Natural killer cell (primary cell): Measurements from ENCODE around the gene IER3IP1. TPM values are rescaled to one million over a fixed set of nuclear protein-coding genes. Genes with fewer than 3 reads are reported as not detected.

ENCODE experiments used
- ATAC-seq, 3 donors: fragments of 150-1000 bp in 2 of 3; fragments of 200-7000 bp in 1 of 3; cut with Tn5 transposase; 1 replicate in 1 of 3; 2 replicates in 2 of 3; pipeline ENCODE4 v1.10.0; 2021; ENCODE audit warnings: mild to moderate bottlenecking in 2 of 3, moderate library complexity in 2 of 3
- DNase-seq, 2 donors: peaks; one replicate each; pipeline versions ENCODE4 v3.0.0 to v3.0.0-alpha.2; 2013 to 2021; ENCODE audit warnings: mixed read lengths in 1 of 2
- H3K27ac ChIP-seq: one replicate; pipeline ENCODE4 v1.5.1; 2013; ENCODE audit warnings: mild to moderate bottlenecking, low read length
- H3K27me3 ChIP-seq: one replicate; pipeline ENCODE4 v1.6.1; 2013; ENCODE audit warnings: low read length; ENCODE audit not compliant: control insufficient read depth, insufficient read depth
- H3K36me3 ChIP-seq: one replicate; pipeline ENCODE4 v1.6.1; 2013; ENCODE audit warnings: low read length; ENCODE audit not compliant: control insufficient read depth, insufficient read depth
- H3K4me1 ChIP-seq: one replicate; pipeline ENCODE4 v1.6.1; 2013; ENCODE audit warnings: low read length; ENCODE audit not compliant: control insufficient read depth, insufficient read depth
- H3K4me3 ChIP-seq: one replicate; pipeline ENCODE4 v1.5.1; 2013; ENCODE audit warnings: low read length
- H3K9me3 ChIP-seq: one replicate; pipeline ENCODE4 v1.6.1; 2013; ENCODE audit warnings: low read length; ENCODE audit not compliant: control insufficient read depth, insufficient read depth
- H3K27ac Mint-ChIP-seq, 2 donors: one replicate each; pipeline ENCODE4 v1.8.0; 2022; ENCODE audit warnings: mild to moderate bottlenecking in 2 of 2, mixed read lengths in 2 of 2, moderate library complexity in 1 of 2
- H3K27me3 Mint-ChIP-seq, 2 donors: one replicate each; pipeline ENCODE4 v1.8.0; 2022; ENCODE audit warnings: low read depth in 2 of 2, mixed read lengths in 2 of 2
- H3K36me3 Mint-ChIP-seq: one replicate; pipeline ENCODE4 v1.8.0; 2022; ENCODE audit warnings: mixed read lengths
- H3K4me1 Mint-ChIP-seq, 2 donors: one replicate each; pipeline ENCODE4 v1.8.0; 2022; ENCODE audit warnings: mixed read lengths in 2 of 2
- H3K4me3 Mint-ChIP-seq: one replicate; pipeline ENCODE4 v1.8.0; 2022; ENCODE audit warnings: mild to moderate bottlenecking, moderate library complexity, mixed read lengths
- H3K9me3 Mint-ChIP-seq, 2 donors: one replicate each; pipeline ENCODE4 v1.8.0; 2022; ENCODE audit warnings: mixed read lengths in 2 of 2
- WGBS: methylation state at CpG from one replicate; pipeline ENCODE4 v1.1.7; 2013; ENCODE audit warnings: missing lambda C conversion rate; ENCODE audit not compliant: insufficient coverage; 5-methylcytosine and 5-hydroxymethylcytosine counted together
- intact Hi-C: fragments of 100-400 bp; cut with micrococcal nuclease; formaldehyde crosslinking; loops from one replicate; pipeline ENCODE4 v1.14.2; 2022
- total RNA-seq, 4 donors: library from RNA; stranded (reverse); fragments of 120-200 nt in 1 of 4; gene quantifications; one replicate each; pipeline versions ENCODE4 v1.2.3 to v1.2.4, GENCODE V29; 2013 to 2022
- TF ChIP-seq, protein P1 (sequence below): fragments of 200-600 bp; IDR thresholded peaks from one replicate; pipeline ENCODE4 v1.8.0; 2022; ENCODE audit warnings: antibody characterized with exemption

Gene IER3IP1
- total RNA-seq, 3 donors from 2014 or later (not counting 1 experiment from before 2014, with no cell fraction given) = 6.1 to 8.7 (median 8.4) TPM

DNA sequence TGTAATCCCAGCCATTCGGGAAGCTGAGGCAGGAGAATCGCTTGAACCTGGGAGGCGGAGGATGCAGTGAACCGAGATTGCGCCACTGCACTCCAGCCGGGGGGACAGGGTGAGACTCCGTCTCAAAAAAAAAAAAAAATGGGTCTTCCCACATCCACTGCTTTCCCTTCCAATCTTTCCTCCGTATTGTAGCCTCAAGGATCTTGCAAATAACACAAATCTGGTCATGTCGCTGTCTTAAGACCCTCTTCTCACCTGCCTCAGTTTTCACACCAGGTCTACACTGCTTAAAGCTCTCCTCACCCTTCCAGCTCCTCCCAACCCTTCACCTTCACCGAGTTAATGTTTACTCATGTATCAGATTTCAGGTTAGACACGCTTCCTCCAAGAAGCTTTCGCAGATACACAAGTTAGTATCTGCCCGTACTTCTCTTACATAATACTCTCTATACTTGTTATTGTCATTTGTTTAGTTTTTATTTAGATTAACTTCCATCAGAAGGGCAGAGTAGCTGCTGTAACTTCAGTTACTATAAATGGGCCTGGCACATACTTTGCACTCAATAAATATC, 1.5 kb downstream of the IER3IP1 start:
- Mint-ChIP-seq H3K27me3 (no peaks in the 10 kb centered on the region), H3K36me3 (no peaks in the 10 kb centered on the region), H3K4me3 (no peak overlapping the region), H3K27ac (no peak overlapping the region), H3K9me3 (no peaks in the 10 kb centered on the region), H3K4me1 (peaks cover 0 to 4% of the 10 kb centered on the region in 2 donors)
- 92% methylated on average over 12 of the region's 13 CpGs for WGBS
- Histone ChIP-seq H3K27ac (no peak overlapping the region), H3K36me3 (no peaks in the 10 kb centered on the region), H3K4me3 (no peak overlapping the region), H3K9me3 (no peaks in the 10 kb centered on the region), H3K27me3 (no peaks in the 10 kb centered on the region), H3K4me1 (peaks cover 23% of the 10 kb centered on the region)
- ATAC-seq = no peak
- intact Hi-C loops = no loop called here
- no peak for DNase-seq
- TF ChIP-seq, protein P1, sequence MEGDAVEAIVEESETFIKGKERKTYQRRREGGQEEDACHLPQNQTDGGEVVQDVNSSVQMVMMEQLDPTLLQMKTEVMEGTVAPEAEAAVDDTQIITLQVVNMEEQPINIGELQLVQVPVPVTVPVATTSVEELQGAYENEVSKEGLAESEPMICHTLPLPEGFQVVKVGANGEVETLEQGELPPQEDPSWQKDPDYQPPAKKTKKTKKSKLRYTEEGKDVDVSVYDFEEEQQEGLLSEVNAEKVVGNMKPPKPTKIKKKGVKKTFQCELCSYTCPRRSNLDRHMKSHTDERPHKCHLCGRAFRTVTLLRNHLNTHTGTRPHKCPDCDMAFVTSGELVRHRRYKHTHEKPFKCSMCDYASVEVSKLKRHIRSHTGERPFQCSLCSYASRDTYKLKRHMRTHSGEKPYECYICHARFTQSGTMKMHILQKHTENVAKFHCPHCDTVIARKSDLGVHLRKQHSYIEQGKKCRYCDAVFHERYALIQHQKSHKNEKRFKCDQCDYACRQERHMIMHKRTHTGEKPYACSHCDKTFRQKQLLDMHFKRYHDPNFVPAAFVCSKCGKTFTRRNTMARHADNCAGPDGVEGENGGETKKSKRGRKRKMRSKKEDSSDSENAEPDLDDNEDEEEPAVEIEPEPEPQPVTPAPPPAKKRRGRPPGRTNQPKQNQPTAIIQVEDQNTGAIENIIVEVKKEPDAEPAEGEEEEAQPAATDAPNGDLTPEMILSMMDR = no peak

GRCh38 chr18:47172476-47172875, 3.7 kb downstream of the IER3IP1 start:
- no peak overlapping the region for H3K27ac ChIP-seq
- DNase-seq (no peak), ATAC-seq (no peak)
- intact Hi-C loops = no loop called here
- no peaks in the 10 kb centered on the region for H3K9me3 Mint-ChIP-seq
- no peaks in the 10 kb centered on the region for H3K36me3 ChIP-seq
- H3K4me1 Mint-ChIP-seq = peaks cover 11 to 14% of the 10 kb centered on the region in 2 donors
- H3K4me3 ChIP-seq = no peak overlapping the region
- H3K9me3 ChIP-seq = no peaks in the 10 kb centered on the region
- no peaks in the 10 kb centered on the region for H3K36me3 Mint-ChIP-seq
- no peak overlapping the region for H3K4me3 Mint-ChIP-seq
- no peaks in the 10 kb centered on the region for H3K27me3 Mint-ChIP-seq
- no peaks in the 10 kb centered on the region for H3K27me3 ChIP-seq
- WGBS = 100% methylated on average over 2 of the region's 2 CpGs
- H3K27ac Mint-ChIP-seq = no peak overlapping the region
- TF ChIP-seq, protein P1 = no peak
- H3K4me1 ChIP-seq = peaks cover 23% of the 10 kb centered on the region

- Mint-ChIP-seq H3K4me1 (peaks cover 11 to 18% of the 10 kb centered on the region in 2 donors), H3K36me3 (no peaks in the 10 kb centered on the region), H3K27me3 (no peaks in the 10 kb centered on the region), H3K9me3 (no peaks in the 10 kb centered on the region), H3K4me3 (no peak overlapping the region), H3K27ac (peak overlapping the region; percentile 44 to 75)
- TF ChIP-seq, protein P1 = no peak
- Histone ChIP-seq H3K27ac (no peak overlapping the region), H3K4me1 (peaks cover 3% of the 10 kb centered on the region), H3K36me3 (no peaks in the 10 kb centered on the region), H3K27me3 (no peaks in the 10 kb centered on the region), H3K4me3 (no peak overlapping the region), H3K9me3 (no peaks in the 10 kb centered on the region)
- no CpG with 5 or more reads among the region's 1 CpG for WGBS
- ATAC-seq (peak; percentile 57 to 87 (median 66)), DNase-seq (no peak)
- intact Hi-C loops = no loop called here
Measured at GRCh38 chr18:47168913-47169312, 7.3 kb downstream of the IER3IP1 start.

GRCh38 chr18:47168509-47168908, 7.7 kb downstream of the IER3IP1 start:
- peak overlapping the region; percentile 44 to 75 for H3K27ac Mint-ChIP-seq
- peaks cover 11 to 19% of the 10 kb centered on the region in 2 donors for H3K4me1 Mint-ChIP-seq
- no peaks in the 10 kb centered on the region for H3K9me3 ChIP-seq

More at GRCh38 chr18:47168509-47168908, 7.7 kb downstream of the IER3IP1 start:
- H3K9me3 Mint-ChIP-seq = no peaks in the 10 kb centered on the region
- Histone ChIP-seq H3K4me3 (no peak overlapping the region), H3K27ac (no peak overlapping the region), H3K36me3 (no peaks in the 10 kb centered on the region), H3K27me3 (no peaks in the 10 kb centered on the region), H3K4me1 (peaks cover 2% of the 10 kb centered on the region)
- H3K4me3 Mint-ChIP-seq = no peak overlapping the region
- DNase-seq (no peak), ATAC-seq (no peak)
- H3K27me3 Mint-ChIP-seq = no peaks in the 10 kb centered on the region
- no peaks in the 10 kb centered on the region for H3K36me3 Mint-ChIP-seq
- TF ChIP-seq, protein P1 = no peak
- intact Hi-C loops = no loop called here
